ENCODE measurements around the gene BIRC6. TPM values are rescaled to one million over a fixed set of nuclear protein-coding genes. Genes with fewer than 3 reads are reported as not detected.

Gene BIRC6
- total and polyA plus RNA-seq, 4 donors, result 60.2 to 241 (median 82.0) TPM

DNA sequence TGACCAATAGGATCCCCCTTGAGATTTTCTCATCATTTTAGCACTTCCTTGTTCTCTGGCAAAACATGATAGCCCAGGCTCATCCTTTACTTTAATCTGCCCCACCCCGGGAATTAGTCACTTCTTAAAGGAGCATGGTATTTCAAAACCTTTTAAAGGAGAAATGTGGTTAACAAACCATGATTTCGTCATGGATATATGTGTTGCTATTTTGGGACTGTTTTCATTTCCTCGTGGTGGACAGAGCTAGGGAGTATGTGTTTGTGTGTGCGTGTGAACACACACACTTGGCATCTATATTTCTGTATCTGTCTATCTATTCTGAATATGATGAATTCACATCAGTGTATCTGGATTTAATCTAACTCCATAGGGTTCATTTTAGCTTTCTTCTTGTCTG, 128.1 kb downstream of the BIRC6 start:
- H3K4me3 ChIP-seq (ENCODE audit: low read depth, low read length), result no peak overlapping the region
- peaks cover 15% of the 10 kb centered on the region for H3K36me3 ChIP-seq (ENCODE audit: control insufficient read depth, insufficient read depth, low read length)
- H3K27me3 ChIP-seq (ENCODE audit: control insufficient read depth, insufficient read depth, low read length), result no peaks in the 10 kb centered on the region
- no peaks in the 10 kb centered on the region for H3K4me1 ChIP-seq (ENCODE audit: control insufficient read depth, insufficient read depth, low read length)
- DNase-seq (ENCODE audit: low read depth in 4 of 6, low spot score in 6 of 6), result peak in 1 of 6 donors; percentile 7
- 100% methylated on average over 1 of the region's 4 CpGs for WGBS (ENCODE audit: insufficient coverage)
- H3K9me3 ChIP-seq (ENCODE audit: control insufficient read depth, insufficient read depth, low read length), result no peaks in the 10 kb centered on the region
- no peak overlapping the region for H3K27ac ChIP-seq (ENCODE audit: low read depth, low read length)

DNA sequence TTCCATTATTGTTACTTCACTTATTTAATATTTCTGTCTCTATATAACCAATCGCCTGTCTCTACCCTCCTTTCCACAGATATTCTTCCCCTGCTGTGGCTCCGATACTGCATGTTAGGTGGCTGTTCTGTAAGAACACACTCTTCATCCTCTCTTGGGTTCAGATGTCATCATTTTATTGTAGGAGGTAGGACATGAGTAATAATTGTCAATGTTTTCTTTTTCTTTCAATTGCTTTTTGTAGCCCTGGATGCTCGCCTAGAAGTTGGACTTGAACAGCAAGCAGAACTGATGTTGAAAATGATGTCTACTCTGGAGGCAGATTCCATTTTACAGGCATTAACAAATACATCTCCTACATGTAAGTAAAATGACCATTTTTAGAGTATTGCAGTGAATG, 128.6 kb downstream of the BIRC6 start:
- H3K9me3 ChIP-seq (ENCODE audit: control insufficient read depth, insufficient read depth, low read length), result no peaks in the 10 kb centered on the region
- WGBS (ENCODE audit: insufficient coverage), result no CpG with 5 or more reads among the region's 3 CpGs
- no peak overlapping the region for H3K27ac ChIP-seq (ENCODE audit: low read depth, low read length)
- no peaks in the 10 kb centered on the region for H3K27me3 ChIP-seq (ENCODE audit: control insufficient read depth, insufficient read depth, low read length)
- no peak for DNase-seq (ENCODE audit: low read depth in 4 of 6, low spot score in 6 of 6)
- no peaks in the 10 kb centered on the region for H3K4me1 ChIP-seq (ENCODE audit: control insufficient read depth, insufficient read depth, low read length)
- H3K36me3 ChIP-seq (ENCODE audit: control insufficient read depth, insufficient read depth, low read length), result peaks cover 19% of the 10 kb centered on the region
- H3K4me3 ChIP-seq (ENCODE audit: low read depth, low read length), result no peak overlapping the region

DNA sequence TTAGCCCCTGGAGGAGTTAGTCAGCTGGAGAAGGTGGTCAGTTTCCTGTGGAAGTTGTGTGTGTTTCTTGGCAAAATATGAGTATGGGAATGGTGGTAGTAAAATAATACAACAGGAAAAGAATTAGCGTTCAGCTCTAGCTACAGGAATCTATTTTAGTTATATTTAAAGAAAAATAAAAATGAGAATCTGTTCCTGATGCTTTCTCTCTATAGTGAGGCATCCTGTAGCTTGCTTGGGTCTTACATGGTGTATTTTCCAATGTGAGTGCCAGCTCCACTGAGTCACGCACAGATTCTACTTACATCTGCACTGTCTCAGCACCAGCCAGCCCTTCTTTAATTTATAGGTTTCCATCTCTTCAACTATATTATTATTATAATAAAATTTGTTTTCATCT, 132.2 kb downstream of the BIRC6 start:
- no CpG with 5 or more reads among the region's 2 CpGs for WGBS (ENCODE audit: insufficient coverage)

DNA sequence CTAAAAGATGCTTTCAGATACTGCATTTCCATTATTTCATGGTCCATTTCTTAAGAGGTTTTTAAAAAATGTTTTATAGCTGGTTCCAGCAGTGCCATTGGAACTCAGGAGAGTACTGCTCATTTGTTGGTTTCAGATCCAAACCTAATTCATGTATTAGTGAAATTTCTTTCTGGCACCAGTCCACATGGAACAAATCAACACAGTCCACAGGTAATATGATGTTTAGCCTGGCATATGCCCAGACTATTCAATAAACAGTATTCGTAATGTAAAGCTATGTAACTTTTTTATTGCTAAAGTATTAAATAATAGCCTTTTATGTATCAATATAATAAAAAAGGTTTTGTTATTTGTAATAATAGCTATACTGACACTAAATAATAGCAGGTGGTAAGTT, 134.5 kb downstream of the BIRC6 start:
- no CpG with 5 or more reads among the region's 1 CpG for WGBS (ENCODE audit: insufficient coverage)

More for the DNA sequence above, 132.2 kb downstream of the BIRC6 start:
- Histone ChIP-seq H3K27ac (ENCODE audit: low read depth, low read length) (no peak overlapping the region), H3K36me3 (ENCODE audit: control insufficient read depth, insufficient read depth, low read length) (peaks cover 11% of the 10 kb centered on the region), H3K27me3 (ENCODE audit: control insufficient read depth, insufficient read depth, low read length) (no peaks in the 10 kb centered on the region), H3K4me3 (ENCODE audit: low read depth, low read length) (no peak overlapping the region), H3K4me1 (ENCODE audit: control insufficient read depth, insufficient read depth, low read length) (no peaks in the 10 kb centered on the region), H3K9me3 (ENCODE audit: control insufficient read depth, insufficient read depth, low read length) (no peaks in the 10 kb centered on the region)
- DNase-seq (ENCODE audit: low read depth in 4 of 6, low spot score in 6 of 6), result no peak

DNA sequence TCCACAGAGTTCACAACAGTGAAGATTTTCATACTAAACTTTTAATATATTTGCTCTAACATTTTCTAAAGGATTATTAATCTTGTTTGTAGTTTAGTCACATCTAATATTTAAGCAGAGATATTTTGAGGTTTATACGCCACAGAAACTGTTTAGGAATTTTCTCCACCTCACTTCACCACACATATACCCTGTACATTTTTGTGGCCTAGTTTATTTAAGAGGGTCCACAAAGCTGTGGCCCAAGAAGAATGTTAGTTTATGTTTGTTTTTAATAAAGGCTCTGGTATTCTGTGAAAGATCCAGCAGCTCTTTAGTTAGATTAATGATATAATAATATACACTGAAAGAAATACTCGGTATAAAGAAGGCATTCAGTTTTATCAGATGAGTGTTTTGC, 138.3 kb downstream of the BIRC6 start:
- no CpG with 5 or more reads among the region's 2 CpGs for WGBS (ENCODE audit: insufficient coverage)
- Histone ChIP-seq H3K9me3 (ENCODE audit: control insufficient read depth, insufficient read depth, low read length) (no peaks in the 10 kb centered on the region), H3K27me3 (ENCODE audit: control insufficient read depth, insufficient read depth, low read length) (no peaks in the 10 kb centered on the region), H3K36me3 (ENCODE audit: control insufficient read depth, insufficient read depth, low read length) (peaks cover 25% of the 10 kb centered on the region), H3K27ac (ENCODE audit: low read depth, low read length) (no peak overlapping the region), H3K4me3 (ENCODE audit: low read depth, low read length) (no peak overlapping the region), H3K4me1 (ENCODE audit: control insufficient read depth, insufficient read depth, low read length) (no peaks in the 10 kb centered on the region)
- no peak for DNase-seq (ENCODE audit: low read depth in 4 of 6, low spot score in 6 of 6)

More for the DNA sequence above, 134.5 kb downstream of the BIRC6 start:
- H3K4me3 ChIP-seq (ENCODE audit: low read depth, low read length), result no peak overlapping the region
- DNase-seq (ENCODE audit: low read depth in 4 of 6, low spot score in 6 of 6), result no peak
- H3K36me3 ChIP-seq (ENCODE audit: control insufficient read depth, insufficient read depth, low read length), result peaks cover 17% of the 10 kb centered on the region
- H3K9me3 ChIP-seq (ENCODE audit: control insufficient read depth, insufficient read depth, low read length), result no peaks in the 10 kb centered on the region
- no peak overlapping the region for H3K27ac ChIP-seq (ENCODE audit: low read depth, low read length)
- H3K4me1 ChIP-seq (ENCODE audit: control insufficient read depth, insufficient read depth, low read length), result no peaks in the 10 kb centered on the region
- no peaks in the 10 kb centered on the region for H3K27me3 ChIP-seq (ENCODE audit: control insufficient read depth, insufficient read depth, low read length)

DNA sequence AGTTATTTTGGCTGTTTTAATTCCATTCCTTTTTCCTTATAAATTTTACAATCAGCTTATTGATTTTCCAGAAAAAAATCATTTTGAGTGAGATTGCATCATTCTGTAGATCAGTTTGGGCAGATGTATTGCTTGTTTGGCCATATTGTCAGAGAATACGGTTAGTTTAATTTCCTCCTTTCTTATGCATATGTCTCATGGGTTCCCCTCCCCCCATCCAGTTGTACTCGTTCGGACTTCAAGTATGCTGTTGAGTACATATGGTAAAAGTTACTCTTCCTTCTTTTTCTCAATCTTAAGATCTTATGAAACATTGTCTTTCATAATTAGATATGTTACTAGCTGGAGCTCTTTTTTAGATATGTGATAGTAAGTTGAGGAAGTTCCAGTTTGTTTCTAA, 139.8 kb downstream of the BIRC6 start:
- WGBS (ENCODE audit: insufficient coverage), result no CpG with 5 or more reads among the region's 3 CpGs
- no peak overlapping the region for H3K27ac ChIP-seq (ENCODE audit: low read depth, low read length)

DNA sequence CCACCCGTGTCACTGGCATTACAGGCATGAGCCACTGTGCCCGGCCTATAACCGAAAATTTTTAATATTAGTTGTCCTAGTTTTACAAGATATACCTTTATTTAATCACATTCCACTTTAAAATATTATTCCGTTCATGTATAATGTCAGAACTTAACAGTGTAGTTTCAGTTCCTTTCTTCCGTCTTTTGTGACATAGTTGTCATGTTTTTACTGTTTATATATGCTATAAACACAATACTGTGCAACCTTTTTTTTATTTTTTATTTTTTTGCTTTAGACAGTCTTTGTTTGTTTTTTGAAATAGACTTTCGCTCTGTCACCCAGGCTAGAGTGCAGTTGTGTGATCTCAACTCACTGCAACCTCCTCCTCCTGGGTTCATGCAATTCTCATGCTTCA, 141.5 kb downstream of the BIRC6 start:
- Histone ChIP-seq H3K27me3 (ENCODE audit: control insufficient read depth, insufficient read depth, low read length) (no peaks in the 10 kb centered on the region), H3K4me1 (ENCODE audit: control insufficient read depth, insufficient read depth, low read length) (no peaks in the 10 kb centered on the region), H3K9me3 (ENCODE audit: control insufficient read depth, insufficient read depth, low read length) (no peaks in the 10 kb centered on the region), H3K27ac (ENCODE audit: low read depth, low read length) (no peak overlapping the region), H3K4me3 (ENCODE audit: low read depth, low read length) (no peak overlapping the region), H3K36me3 (ENCODE audit: control insufficient read depth, insufficient read depth, low read length) (peaks cover 31% of the 10 kb centered on the region)
- no CpG with 5 or more reads among the region's 6 CpGs for WGBS (ENCODE audit: insufficient coverage)
- DNase-seq (ENCODE audit: low read depth in 4 of 6, low spot score in 6 of 6), result no peak

More for the DNA sequence above, 139.8 kb downstream of the BIRC6 start:
- Histone ChIP-seq H3K36me3 (ENCODE audit: control insufficient read depth, insufficient read depth, low read length) (peaks cover 29% of the 10 kb centered on the region), H3K9me3 (ENCODE audit: control insufficient read depth, insufficient read depth, low read length) (no peaks in the 10 kb centered on the region), H3K4me3 (ENCODE audit: low read depth, low read length) (no peak overlapping the region), H3K27me3 (ENCODE audit: control insufficient read depth, insufficient read depth, low read length) (no peaks in the 10 kb centered on the region), H3K4me1 (ENCODE audit: control insufficient read depth, insufficient read depth, low read length) (no peaks in the 10 kb centered on the region)
- no peak for DNase-seq (ENCODE audit: low read depth in 4 of 6, low spot score in 6 of 6)

DNA sequence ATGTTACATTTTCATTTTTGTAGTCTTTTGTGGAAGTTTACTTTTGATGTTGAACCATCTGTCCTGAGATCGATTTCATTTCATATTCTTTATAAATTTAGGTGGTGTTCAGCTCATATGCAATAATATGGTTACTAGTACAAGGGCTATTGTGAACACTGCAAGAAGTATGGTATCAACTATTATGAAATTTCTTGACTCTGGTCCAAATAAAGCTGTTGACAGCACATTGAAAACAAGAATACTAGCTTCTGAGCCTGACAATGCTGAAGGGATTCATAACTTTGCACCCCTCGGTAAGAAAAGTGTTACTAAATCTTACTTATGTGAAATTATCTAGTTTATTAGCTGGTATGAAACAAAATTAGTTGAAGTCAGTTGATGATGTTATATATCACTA, 146.1 kb downstream of the BIRC6 start:
- WGBS (ENCODE audit: insufficient coverage), result no CpG with 5 or more reads among the region's 2 CpGs
- Histone ChIP-seq H3K4me1 (ENCODE audit: control insufficient read depth, insufficient read depth, low read length) (no peaks in the 10 kb centered on the region), H3K27me3 (ENCODE audit: control insufficient read depth, insufficient read depth, low read length) (no peaks in the 10 kb centered on the region), H3K4me3 (ENCODE audit: low read depth, low read length) (no peak overlapping the region), H3K9me3 (ENCODE audit: control insufficient read depth, insufficient read depth, low read length) (no peaks in the 10 kb centered on the region), H3K27ac (ENCODE audit: low read depth, low read length) (no peak overlapping the region), H3K36me3 (ENCODE audit: control insufficient read depth, insufficient read depth, low read length) (peaks cover 22% of the 10 kb centered on the region)
- no peak for DNase-seq (ENCODE audit: low read depth in 4 of 6, low spot score in 6 of 6)

DNA sequence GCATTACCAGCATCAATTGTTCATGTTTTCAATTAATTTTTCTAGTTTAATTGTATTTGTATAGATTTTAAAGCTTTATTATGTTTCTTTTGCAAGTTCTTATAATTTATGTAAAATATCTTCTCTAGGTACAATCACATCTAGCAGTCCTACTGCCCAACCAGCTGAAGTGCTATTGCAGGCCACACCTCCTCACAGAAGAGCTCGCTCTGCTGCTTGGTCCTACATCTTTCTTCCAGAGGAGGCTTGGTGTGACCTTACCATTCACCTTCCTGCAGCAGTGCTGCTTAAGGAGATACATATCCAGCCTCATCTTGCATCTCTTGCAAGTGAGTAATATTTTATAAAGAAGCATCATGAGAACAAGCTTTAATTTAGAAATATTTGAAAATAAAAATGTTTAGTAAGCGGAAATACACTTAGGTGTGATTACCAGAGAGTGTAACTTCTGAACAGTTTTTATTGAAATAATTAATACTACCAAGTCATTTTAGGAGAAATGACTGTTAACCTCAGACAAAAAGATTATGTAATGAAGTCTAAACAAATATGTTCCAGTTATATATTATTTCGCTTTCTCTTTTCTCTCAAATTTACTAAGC, 148.2 kb downstream of the BIRC6 start:
- Histone ChIP-seq H3K27me3 (ENCODE audit: control insufficient read depth, insufficient read depth, low read length) (no peaks in the 10 kb centered on the region), H3K27ac (ENCODE audit: low read depth, low read length) (no peak overlapping the region), H3K9me3 (ENCODE audit: control insufficient read depth, insufficient read depth, low read length) (no peaks in the 10 kb centered on the region), H3K4me3 (ENCODE audit: low read depth, low read length) (no peak overlapping the region), H3K36me3 (ENCODE audit: control insufficient read depth, insufficient read depth, low read length) (peaks cover 24% of the 10 kb centered on the region), H3K4me1 (ENCODE audit: control insufficient read depth, insufficient read depth, low read length) (no peaks in the 10 kb centered on the region)
- WGBS (ENCODE audit: insufficient coverage), result no CpG with 5 or more reads among the region's 3 CpGs
- DNase-seq (ENCODE audit: low read depth in 4 of 6, low spot score in 6 of 6), result no peak

DNA sequence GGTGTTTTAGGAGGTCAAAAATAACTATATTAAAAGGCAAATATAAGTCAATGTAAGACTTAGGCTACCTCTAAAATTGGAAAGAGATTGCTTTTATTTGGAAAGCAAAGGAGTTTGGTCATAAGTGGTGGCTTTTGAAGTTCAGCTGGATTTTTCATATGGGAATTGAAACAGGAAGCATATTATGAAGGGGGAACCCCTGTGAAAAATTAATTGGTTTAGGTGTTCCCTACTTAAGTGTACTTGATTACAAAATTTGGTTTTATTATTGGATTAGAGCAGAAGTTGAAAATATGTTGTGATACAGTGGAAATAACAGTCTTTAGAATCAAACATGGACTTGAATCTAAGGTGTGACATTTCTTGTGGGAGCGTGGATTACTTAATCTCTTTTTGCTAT, 149.6 kb downstream of the BIRC6 start:
- Histone ChIP-seq H3K27me3 (ENCODE audit: control insufficient read depth, insufficient read depth, low read length) (no peaks in the 10 kb centered on the region), H3K4me1 (ENCODE audit: control insufficient read depth, insufficient read depth, low read length) (no peaks in the 10 kb centered on the region), H3K36me3 (ENCODE audit: control insufficient read depth, insufficient read depth, low read length) (peaks cover 19% of the 10 kb centered on the region), H3K4me3 (ENCODE audit: low read depth, low read length) (no peak overlapping the region), H3K9me3 (ENCODE audit: control insufficient read depth, insufficient read depth, low read length) (no peaks in the 10 kb centered on the region), H3K27ac (ENCODE audit: low read depth, low read length) (no peak overlapping the region)
- DNase-seq (ENCODE audit: low read depth in 4 of 6, low spot score in 6 of 6), result no peak
- WGBS (ENCODE audit: insufficient coverage), result no CpG with 5 or more reads among the region's 1 CpG
